GM21390 (cell line): ENCODE data around the gene OPCML.

Experiments
- ATAC-seq: cut with Tn5 transposase; IDR thresholded peaks from one replicate; pipeline ENCODE4 v1.9.1; 2021; ENCODE audit not compliant: unreplicated experiment

OPCML gene

GRCh38 chr11:133504906-133505305, 27.4 kb downstream of the OPCML start:
- ATAC-seq = no peak

GRCh38 chr11:133503776-133504175, 28.5 kb downstream of the OPCML start:
- no peak for ATAC-seq

GRCh38 chr11:133503236-133503635, 29.1 kb downstream of the OPCML start:
- no peak for ATAC-seq

- ATAC-seq = no peak
These were observed 30.4 kb downstream of the OPCML start for GRCh38 chr11:133501643-133502539.

GRCh38 chr11:133500936-133501335, 31.4 kb downstream of the OPCML start:
- no peak for ATAC-seq

GRCh38 chr11:133500435-133500834, 31.9 kb downstream of the OPCML start:
- ATAC-seq = no peak

GRCh38 chr11:133498969-133499368, 33.3 kb downstream of the OPCML start:
- ATAC-seq = no peak

- ATAC-seq = no peak
These were observed 34.7 kb downstream of the OPCML start for GRCh38 chr11:133497477-133498140.

- no peak for ATAC-seq
These were observed 39.4 kb downstream of the OPCML start for GRCh38 chr11:133492895-133493294.

GRCh38 chr11:133491680-133492383, 40.5 kb downstream of the OPCML start:
- ATAC-seq = no peak

- no peak for ATAC-seq
These were observed 51.6 kb downstream of the OPCML start for GRCh38 chr11:133480722-133481121.

GRCh38 chr11:133479209-133479608, 53.1 kb downstream of the OPCML start:
- ATAC-seq = no peak

- ATAC-seq = no peak
These were observed 55.1 kb downstream of the OPCML start for GRCh38 chr11:133477251-133477625.

GRCh38 chr11:133476570-133477250, 55.6 kb downstream of the OPCML start:
- ATAC-seq = no peak

- ATAC-seq = no peak
These were observed 57.8 kb downstream of the OPCML start for GRCh38 chr11:133474461-133474860.

GRCh38 chr11:133467686-133468085, 64.6 kb downstream of the OPCML start:
- ATAC-seq = no peak

- no peak for ATAC-seq
These were observed 89.0 kb downstream of the OPCML start for GRCh38 chr11:133443206-133443747.

- no peak for ATAC-seq
These were observed 90.2 kb downstream of the OPCML start for GRCh38 chr11:133441964-133442660.

- ATAC-seq = no peak
These were observed 106.3 kb downstream of the OPCML start for GRCh38 chr11:133425992-133426391.

GRCh38 chr11:133425245-133425644, 107.1 kb downstream of the OPCML start:
- no peak for ATAC-seq
